ENCODE measurements around the gene C2CD4A.
"Not testable (repeated sequence)": the region's sequence is repeated elsewhere in the genome, so short reads cannot be mapped to it uniquely, and the experiment has no call there.

Gene C2CD4A, protein sequence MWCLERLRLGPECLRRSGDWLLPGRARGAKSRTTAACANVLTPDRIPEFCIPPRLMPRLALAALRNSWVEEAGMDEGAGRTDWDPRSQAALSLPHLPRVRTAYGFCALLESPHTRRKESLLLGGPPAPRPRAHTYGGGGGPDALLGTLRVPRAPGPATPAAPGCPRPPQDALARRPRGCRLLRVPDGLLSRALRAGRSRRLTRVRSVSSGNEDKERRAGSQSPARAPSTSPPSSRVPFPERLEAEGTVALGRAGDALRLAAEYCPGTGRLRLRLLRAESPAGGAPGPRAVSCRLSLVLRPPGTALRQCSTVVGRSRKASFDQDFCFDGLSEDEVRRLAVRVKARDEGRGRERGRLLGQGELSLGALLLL

GRCh38 chr15:62066663-62067447 lies at the start of gene C2CD4A:
C2CD4A (plus strand) TSS chr15:62066977; CDS start chr15:62067614, 637 bp downstream.
- no peak for DNase-seq

- DNase-seq: no peak
Observed at GRCh38 chr15:62020576-62021160, 46.1 kb upstream of the C2CD4A start.

DNA sequence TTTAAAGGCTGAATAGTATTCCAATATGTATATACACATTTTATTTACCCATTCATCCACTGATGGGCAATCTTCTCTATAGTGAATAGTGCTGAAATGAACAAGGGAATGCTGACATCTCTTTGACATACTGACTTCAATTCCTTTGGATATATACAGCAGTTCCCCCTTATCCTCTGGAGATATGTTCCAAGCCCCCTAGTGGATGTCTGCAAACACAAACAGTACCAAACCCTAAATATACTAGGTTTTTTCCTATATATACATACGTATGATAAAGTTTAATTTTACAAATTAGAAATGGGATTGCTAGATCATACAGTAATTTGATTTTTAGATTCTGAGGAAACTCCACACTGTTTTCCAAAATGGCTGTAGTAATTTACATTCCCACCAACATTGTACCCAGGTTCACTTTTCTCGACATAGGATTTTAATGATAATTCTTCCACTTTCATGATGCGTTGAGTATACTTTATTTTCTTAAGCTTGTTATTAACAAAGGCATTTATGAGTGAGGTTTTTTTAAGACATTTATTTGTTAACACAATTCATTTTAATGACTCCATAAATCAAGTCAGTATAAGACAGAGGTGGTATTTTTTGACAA lies 44.7 kb upstream of the C2CD4A start:
- no peak for DNase-seq

GRCh38 chr15:62026487-62027262 lies 40.1 kb upstream of the C2CD4A start:
- DNase-seq: no peak

- no peak for DNase-seq
Observed at GRCh38 chr15:62027263-62027565, 39.6 kb upstream of the C2CD4A start.

- DNase-seq: no peak
Observed at GRCh38 chr15:62027916-62028315, 38.9 kb upstream of the C2CD4A start.

DNA sequence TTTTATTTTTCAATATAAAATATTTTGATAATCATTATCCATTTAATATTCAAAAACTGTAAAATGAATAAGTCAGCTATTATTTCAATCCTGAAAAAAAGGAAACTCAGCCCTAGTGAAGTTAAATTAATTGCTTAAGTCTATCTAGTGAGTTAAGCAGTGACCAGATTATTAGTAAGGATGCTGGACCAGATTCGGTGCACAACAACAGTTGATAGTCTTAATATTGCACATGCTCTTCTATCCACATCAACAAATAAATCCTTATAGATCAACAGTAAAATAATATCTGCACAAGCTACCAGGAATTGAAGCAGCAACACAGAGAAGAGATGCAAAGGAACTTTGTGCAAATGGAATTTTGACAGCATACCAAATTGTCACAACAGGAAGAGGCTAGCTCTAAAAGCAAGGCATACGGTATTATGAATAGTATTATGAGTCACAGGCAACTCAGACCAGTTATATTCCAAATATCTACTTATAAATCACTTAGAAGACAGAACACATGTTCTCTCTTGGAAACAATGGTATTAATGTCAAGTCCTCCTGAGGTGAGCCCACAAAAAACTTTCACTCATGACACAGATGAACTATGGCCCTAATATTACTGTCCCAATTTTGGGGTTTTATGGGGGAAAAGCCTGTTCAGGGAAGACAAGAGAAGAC lies 31.4 kb upstream of the C2CD4A start:
- no peak for DNase-seq

GRCh38 chr15:62046078-62046743 lies 20.6 kb upstream of the C2CD4A start:
- DNase-seq: no peak

DNA sequence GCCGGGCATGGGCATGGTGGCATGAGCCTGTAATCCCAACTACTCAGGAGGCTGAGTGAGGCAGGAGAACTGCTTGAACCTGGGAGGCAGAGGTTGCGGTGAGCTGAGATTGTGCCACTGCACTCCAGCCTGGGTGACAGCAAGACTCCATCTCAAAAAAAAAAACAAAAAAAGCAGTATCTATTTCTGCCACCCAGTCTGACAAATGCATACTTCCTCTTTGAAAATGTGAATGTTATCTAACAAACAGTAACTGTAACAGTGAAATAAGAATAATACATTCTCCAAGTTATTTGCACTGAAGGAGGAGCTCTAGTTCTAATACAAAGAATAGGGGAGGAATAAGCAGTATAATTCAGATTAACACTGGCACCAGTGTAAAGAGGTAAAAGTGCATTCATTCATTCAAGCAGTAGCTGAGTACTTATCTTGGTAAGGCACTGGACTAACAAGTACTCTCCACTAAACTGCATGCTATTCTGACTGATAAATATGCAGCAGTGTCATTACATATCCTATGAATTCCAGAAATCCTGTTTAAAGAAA lies 19.4 kb upstream of the C2CD4A start:
- DNase-seq: no peak

DNA sequence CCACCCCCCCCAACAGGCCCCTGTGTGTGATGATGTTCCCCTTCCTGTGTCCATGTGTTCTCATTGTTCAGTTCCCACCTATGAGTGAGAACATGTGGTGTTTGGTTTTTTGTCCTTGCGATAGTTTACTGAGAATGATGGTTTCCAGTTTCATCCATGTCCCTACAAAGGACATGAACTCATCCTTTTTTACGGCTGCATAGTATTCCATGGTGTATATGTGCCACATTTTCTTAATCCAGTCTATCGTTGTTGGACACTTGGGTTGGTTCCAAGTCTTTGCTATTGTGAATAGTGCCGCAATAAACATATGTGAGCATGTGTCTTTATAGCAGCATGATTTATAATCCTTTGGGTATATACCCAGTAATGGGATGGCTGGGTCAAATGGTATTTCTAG lies 18.5 kb upstream of the C2CD4A start:
- DNase-seq: not testable (repeated sequence)

- no peak for DNase-seq
Observed at GRCh38 chr15:62050115-62050514, 16.7 kb upstream of the C2CD4A start.

- no peak for DNase-seq
Observed at GRCh38 chr15:62051166-62051565, 15.6 kb upstream of the C2CD4A start.

DNA sequence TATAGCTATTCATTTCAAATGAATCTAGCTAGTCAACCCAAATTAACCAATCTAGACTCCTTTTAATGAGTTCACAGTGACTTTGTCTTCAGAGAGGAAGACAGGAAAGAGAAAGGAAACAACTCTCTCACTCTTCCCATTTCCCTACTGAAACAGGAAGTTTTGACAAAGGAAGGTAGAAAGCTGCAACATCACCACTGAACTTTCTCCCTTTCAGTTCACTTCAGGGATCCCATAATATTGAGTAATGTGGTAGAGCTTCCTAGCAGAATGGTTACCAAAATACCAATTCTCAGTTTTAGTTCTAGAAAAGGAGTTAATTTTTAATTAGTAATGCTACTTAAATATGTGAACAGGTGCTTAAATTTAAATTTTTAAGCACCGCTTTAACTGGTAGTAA lies 14.1 kb upstream of the C2CD4A start:
- DNase-seq: no peak

DNA sequence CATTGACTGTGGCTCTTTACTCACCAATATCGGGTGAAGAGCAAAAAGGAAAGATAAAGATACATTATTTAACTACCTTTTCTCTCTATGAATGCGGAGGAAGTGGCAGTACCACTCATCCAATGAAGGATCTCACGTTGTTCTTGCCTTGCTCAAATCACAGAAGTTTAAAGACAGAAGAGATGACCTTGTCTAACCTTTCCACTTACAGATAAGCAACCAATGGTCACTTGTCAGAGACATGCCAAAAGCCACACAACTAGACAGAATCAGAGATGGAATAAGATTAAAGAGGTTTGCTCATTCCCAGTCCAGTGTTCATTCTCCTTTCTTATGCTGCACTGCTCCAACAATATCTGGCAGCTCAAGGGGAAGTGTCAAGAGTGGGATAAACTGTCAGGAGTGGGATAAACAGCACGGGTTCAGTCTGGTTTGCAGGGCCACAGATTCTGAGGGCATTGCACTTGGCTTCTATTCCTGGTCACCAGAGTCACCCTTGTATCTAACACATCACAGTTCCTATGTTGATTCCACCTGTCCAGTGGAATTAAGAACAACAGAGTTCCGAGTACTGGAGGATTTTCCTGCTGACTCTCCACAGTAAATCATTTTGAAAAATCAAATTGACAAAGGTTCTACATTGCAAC lies 13.2 kb upstream of the C2CD4A start:
- no peak for DNase-seq

- DNase-seq: no peak
Observed at GRCh38 chr15:62054979-62055378, 11.8 kb upstream of the C2CD4A start.

- DNase-seq: no peak
Observed at GRCh38 chr15:62057341-62057980, 9.3 kb upstream of the C2CD4A start.

- DNase-seq: no peak
Observed at GRCh38 chr15:62058327-62059028, 8.3 kb upstream of the C2CD4A start.

DNA sequence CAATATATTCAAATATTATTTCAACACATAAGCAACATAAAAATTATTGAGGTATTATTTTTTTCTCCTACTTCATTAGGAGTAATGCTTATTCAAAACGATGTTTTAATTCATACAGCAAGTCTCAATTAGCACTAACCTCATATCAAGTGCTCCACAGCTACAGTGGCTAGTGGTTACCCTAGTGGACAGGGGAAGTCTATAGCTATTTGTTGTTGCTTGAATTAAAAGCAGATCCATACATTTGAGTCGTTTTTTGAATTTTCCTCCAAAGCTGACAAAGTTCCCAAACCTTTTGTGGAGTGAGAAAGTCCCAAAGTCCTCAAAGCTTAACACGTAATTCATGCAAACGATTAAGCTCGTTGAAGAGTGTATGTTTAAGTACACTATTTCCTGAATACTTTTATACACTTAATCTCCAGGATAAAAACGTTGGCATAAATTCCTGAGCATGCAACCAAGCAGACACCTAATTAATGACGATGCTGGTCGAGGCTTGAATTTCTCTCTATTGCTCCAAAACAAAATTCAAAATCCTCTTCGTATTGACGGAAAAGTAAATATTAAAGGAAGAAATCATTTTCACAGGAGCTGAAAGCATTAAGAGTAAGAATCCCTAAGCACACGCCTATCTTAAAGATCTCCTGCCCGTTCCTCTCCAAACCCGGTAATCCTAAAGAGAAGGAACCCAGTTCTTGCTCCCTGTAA lies 7.5 kb upstream of the C2CD4A start:
- DNase-seq: no peak

DNA sequence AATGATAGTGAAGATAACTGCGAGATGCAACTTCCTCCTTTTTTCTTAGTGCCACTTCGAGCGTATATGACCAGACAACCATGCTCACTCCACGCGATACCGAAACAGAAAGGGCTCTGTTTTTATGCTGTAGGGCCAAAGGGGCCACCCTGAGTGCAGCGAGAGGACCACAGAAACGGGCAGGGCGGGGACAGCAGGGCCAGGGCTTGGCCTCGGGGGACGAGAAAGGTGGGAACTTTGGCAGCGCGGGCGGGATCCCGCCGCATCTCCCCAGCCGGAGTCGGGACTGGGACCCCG lies 7.0 kb upstream of the C2CD4A start:
- DNase-seq: peak; percentile 69
